BJ (cell line): ENCODE data around the gene SLC36A3. TPM values are rescaled to one million over a fixed set of nuclear protein-coding genes. Genes with fewer than 3 reads are reported as not detected.

ENCODE experiments used
- CTCF ChIA-PET: fragments of 350-600 bp; formaldehyde crosslinking; extraction: SDS; loops from one replicate; lab custom pipeline; 2021; ENCODE audit warnings: antibody characterized with exemption, inconsistent platforms; lab: Yijun Ruan, JAX
- POLR2A ChIA-PET: fragments of 300-600 bp; sonication (Branson Sonifier 250); formaldehyde crosslinking; extraction: SDS; loops from one replicate; lab custom pipeline; 2021; ENCODE audit warnings: antibody characterized with exemption; lab: Charles Lee
- DNase-seq: peaks from one replicate; pipeline ENCODE4 v3.0.0-alpha.2; 2011; ENCODE audit warnings: low read depth
- H3K27me3 ChIP-seq: 2 replicates; pipeline ENCODE4 v1.6.0; 2011; ENCODE audit warnings: low read length; ENCODE audit not compliant: control insufficient read depth, insufficient read depth
- H3K36me3 ChIP-seq: 2 replicates; pipeline ENCODE4 v1.5.1; 2011; ENCODE audit warnings: low read length; ENCODE audit not compliant: control insufficient read depth, insufficient read depth
- H3K4me3 ChIP-seq: 2 replicates; pipeline ENCODE4 v1.5.1; 2011; ENCODE audit warnings: low read depth, mild to moderate bottlenecking, control low read depth, low read length
- CTCF ChIP-seq: IDR thresholded peaks from 2 replicates; pipeline ENCODE4 v1.5.1; 2011; ENCODE audit warnings: low read depth, mild to moderate bottlenecking, control low read depth, inconsistent platforms, low read length, moderate library complexity; ENCODE audit not compliant: insufficient read depth
- polyA plus RNA-seq: library from polyadenylated mRNA; depleted of rRNA; stranded (reverse); fragments of >200 nt; gene quantifications from 2 replicates; pipeline ENCODE4 v1.2.3, GENCODE V29; 2011

SLC36A3 gene
- polyA plus RNA-seq, 1 experiment: not detected

- Histone ChIP-seq H3K4me3 (no peak overlapping the region), H3K27me3 (no peaks in the 10 kb centered on the region), H3K36me3 (no peaks in the 10 kb centered on the region)
- DNase-seq: no peak
- CTCF ChIA-PET: interaction anchor here (0.6 to 2.6 kb wide), 4 partner anchors 10 to 574 kb away, joined by 3 to 19 read pairs (median 3); no protein-coding TSS in a partner anchor
- no peak for TF ChIP-seq CTCF
- POLR2A ChIA-PET: no interaction called here
These were observed 51.9 kb downstream of the SLC36A3 start for GRCh38 chr5:151251621-151252020.

GRCh38 chr5:151251001-151251551 lies 52.5 kb downstream of the SLC36A3 start:
- Histone ChIP-seq H3K4me3 (no peak overlapping the region), H3K36me3 (no peaks in the 10 kb centered on the region), H3K27me3 (no peaks in the 10 kb centered on the region)
- no peak for DNase-seq
- ChIA-PET CTCF (interaction anchor here (1.1 to 2.1 kb wide), 3 partner anchors 10 to 12 kb away, joined by 3 to 11 read pairs (median 5); no protein-coding TSS in a partner anchor), POLR2A (no interaction called here)
- no peak for TF ChIP-seq CTCF

- POLR2A ChIA-PET: no interaction called here
- CTCF ChIA-PET: interaction anchor here (1.4 to 2.1 kb wide), 2 partner anchors 9 to 12 kb away, joined by 5 to 11 read pairs; no protein-coding TSS in a partner anchor
- no peak overlapping the region for H3K4me3 ChIP-seq
- H3K27me3 ChIP-seq: no peaks in the 10 kb centered on the region
- no peak for DNase-seq
- H3K36me3 ChIP-seq: no peaks in the 10 kb centered on the region
- TF ChIP-seq CTCF: no peak
These were observed 53.1 kb downstream of the SLC36A3 start for GRCh38 chr5:151250346-151251000.

GRCh38 chr5:151249281-151249680 lies 54.3 kb downstream of the SLC36A3 start:
- no peaks in the 10 kb centered on the region for H3K36me3 ChIP-seq
- ChIA-PET CTCF (interaction anchor here (1.1 to 2.1 kb wide), 3 partner anchors 8 to 20 kb away, joined by 3 to 11 read pairs (median 5); no protein-coding TSS in a partner anchor), POLR2A (no interaction called here)
- TF ChIP-seq CTCF: no peak
- no peak overlapping the region for H3K4me3 ChIP-seq
- DNase-seq: no peak
- H3K27me3 ChIP-seq: no peaks in the 10 kb centered on the region

- CTCF ChIA-PET: interaction anchor here (1.1 to 1.4 kb wide), 2 partner anchors 10 to 20 kb away, joined by 3 to 5 read pairs; no protein-coding TSS in a partner anchor
- Histone ChIP-seq H3K27me3 (no peaks in the 10 kb centered on the region), H3K36me3 (no peaks in the 10 kb centered on the region), H3K4me3 (no peak overlapping the region)
- TF ChIP-seq CTCF: no peak
- POLR2A ChIA-PET: no interaction called here
- no peak for DNase-seq
These were observed 54.9 kb downstream of the SLC36A3 start for GRCh38 chr5:151248651-151249050.
